HG03439 (cell line): ENCODE measurements around the gene JAM3.

Experiments used
- ATAC-seq: cut with Tn5 transposase; IDR thresholded peaks from one replicate; pipeline ENCODE4 v1.9.1; 2021; ENCODE audit warnings: mild to moderate bottlenecking, moderate library complexity; ENCODE audit not compliant: unreplicated experiment

JAM3 gene

DNA sequence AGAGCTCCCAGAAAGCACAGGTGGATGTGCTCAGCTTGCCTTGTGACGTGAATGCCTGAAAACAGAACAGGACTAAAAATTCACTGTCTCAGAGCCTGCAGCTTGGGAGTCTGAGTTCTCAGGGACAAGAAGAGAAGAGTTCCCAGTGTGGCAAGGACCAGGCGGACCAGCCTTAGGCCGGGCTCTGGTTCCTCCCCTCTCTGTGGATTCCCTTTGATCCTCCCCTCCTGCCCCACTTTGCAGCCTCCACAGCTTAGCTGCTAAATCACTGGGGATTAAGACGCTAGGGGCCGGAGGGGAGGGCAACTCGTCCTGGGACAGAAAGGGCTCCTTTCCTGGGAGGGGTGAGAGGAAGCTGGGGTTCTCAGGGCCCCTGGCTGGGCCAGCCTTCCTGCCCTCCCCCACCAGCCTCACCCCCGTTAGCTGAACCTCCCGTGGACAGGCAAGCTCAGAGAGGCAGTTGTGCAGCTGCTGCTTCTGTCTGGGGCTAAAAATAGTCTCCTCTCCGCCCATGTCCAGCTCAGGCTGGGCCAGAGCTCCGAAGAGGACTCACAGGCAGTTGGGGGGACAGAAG is 29.9 kb upstream of the JAM3 start:
- no peak for ATAC-seq

- ATAC-seq, result no peak
These were observed 29.0 kb upstream of the JAM3 start for GRCh38 chr11:134039726-134040385.

DNA sequence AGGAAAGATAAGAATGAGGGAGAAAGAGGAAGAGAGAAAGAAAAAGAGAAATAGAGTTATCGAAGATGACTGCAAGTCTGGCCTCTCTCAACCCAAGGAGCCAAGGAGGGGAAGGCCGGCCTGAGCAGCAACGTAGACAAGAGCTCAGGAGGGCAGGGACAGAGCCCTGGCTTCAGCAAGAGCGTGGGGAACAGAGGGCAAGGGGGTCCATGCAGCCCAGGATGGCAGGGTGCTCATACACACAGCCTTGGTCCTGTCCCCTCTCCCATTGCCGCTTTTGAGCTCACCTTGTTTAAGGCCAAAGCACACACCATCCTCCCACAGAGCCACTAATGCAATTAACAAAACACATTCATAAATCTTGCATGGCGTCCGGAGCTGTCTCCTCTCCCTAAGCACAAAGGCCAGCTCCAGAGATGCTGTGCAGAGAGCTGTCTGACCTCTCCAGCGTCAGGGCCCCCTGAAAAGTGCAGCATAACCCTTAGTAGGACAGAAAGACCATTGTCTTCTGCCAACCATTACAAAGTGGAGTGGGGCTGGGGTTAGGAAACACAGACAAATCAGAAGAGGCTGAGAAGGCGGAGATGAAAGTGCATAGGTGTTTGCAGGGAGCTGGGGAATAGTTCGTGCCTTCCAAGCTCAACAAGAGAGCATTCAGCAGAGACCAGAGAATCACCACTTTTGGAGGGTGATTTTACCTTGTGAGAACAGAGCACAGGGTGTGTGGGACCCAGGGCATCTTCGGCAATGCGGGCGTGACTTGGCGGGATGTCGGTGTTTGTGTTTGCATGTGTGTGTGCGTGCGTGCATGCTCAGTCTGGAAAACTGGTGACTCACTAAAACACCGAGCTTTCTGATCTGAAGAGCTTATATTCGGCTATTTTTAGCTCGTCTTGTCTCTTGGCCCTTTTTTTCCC is 28.2 kb upstream of the JAM3 start:
- ATAC-seq, result no peak

GRCh38 chr11:134041349-134041748 is 27.5 kb upstream of the JAM3 start:
- ATAC-seq, result no peak

GRCh38 chr11:134041791-134042696 is 26.8 kb upstream of the JAM3 start:
- no peak for ATAC-seq

DNA sequence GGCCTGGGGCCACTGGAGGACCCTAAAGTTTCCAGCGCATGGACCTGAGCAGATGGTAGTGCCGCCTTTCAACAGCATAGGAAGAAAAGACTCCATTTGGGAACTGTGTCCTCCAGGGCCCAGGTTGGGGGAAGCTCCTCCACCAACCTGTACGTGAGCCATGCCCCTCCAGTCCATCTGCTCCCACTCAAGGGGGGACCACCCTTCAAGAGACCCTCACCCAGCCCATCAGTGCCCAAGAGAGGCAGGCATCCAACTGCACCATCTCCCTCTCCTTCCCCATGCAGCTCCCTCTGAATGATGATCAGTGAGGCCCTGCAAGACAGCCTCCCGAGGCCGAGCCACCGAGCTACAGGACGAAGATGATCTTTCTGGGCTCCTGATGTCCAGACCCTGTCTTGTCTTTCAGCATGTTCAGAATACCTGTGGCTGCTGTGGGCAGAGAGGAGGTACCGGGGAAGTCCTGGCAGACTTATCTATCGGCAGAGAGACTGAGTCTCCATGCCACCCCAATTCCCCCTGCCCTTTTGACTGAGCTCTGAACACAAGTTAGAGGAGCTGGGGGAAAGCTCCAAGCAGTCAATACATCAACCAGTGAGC is 25.0 kb upstream of the JAM3 start:
- ATAC-seq, result no peak

DNA sequence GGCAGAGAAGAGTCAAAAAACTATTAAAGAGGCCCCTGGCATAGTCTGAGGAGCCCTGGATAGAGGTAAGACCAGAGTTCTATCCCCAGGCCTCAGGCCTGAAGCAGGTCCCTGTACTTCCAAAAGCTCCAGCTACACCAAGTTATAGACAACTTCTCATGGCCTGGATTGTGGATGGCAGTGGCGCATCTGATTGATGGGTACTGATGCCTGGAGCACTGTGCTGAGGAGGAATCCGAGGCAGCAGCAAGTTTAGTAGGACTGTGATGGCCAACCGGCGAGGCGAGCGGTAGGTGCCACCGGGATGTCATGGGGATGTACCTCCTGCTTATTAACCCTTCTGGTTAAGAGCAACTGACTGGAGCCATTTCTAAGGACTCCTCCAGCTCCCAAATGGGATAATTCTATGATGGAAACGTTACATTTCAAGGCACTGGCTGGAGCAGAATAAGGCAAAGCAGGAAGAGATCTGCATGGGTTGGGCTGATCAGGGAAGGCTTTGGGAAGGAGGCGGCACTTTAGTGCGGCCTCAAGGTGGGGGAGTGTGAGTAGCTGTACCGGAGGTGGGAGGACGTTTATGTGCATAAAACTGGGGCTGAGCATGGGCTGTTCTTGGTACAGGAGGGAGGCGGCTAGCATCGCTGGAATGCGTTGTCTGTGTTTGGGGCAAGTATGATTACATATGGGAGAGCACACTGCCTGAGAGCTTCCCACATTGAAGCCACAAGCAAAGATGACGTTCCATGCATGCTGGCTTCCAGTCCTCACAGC is 24.2 kb upstream of the JAM3 start:
- ATAC-seq, result no peak

- ATAC-seq, result no peak
These were observed 22.9 kb upstream of the JAM3 start for GRCh38 chr11:134045799-134046635.

- ATAC-seq, result no peak
These were observed 22.0 kb upstream of the JAM3 start for GRCh38 chr11:134046681-134047449.

GRCh38 chr11:134047586-134047999 is 21.3 kb upstream of the JAM3 start:
- no peak for ATAC-seq

DNA sequence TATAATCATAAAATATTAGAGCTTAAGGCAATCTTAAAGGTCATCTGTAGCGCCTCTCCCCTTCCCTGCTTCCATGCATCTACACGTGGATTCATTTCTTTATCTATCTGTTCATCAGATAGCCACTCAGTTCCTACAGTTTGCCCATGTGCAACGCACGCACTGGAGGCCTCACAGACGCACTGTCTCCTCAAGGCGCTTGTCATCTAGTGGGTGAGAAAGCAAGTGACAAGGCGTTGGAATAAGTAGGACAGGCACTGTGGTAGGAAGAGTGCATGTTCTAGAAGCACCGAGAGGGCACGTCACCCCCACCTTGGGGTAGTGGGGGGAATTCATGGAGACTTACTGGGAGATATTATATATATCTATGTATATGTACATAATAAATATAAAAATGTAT is 20.8 kb upstream of the JAM3 start:
- no peak for ATAC-seq

- no peak for ATAC-seq
These were observed 19.6 kb upstream of the JAM3 start for GRCh38 chr11:134049303-134049702.

DNA sequence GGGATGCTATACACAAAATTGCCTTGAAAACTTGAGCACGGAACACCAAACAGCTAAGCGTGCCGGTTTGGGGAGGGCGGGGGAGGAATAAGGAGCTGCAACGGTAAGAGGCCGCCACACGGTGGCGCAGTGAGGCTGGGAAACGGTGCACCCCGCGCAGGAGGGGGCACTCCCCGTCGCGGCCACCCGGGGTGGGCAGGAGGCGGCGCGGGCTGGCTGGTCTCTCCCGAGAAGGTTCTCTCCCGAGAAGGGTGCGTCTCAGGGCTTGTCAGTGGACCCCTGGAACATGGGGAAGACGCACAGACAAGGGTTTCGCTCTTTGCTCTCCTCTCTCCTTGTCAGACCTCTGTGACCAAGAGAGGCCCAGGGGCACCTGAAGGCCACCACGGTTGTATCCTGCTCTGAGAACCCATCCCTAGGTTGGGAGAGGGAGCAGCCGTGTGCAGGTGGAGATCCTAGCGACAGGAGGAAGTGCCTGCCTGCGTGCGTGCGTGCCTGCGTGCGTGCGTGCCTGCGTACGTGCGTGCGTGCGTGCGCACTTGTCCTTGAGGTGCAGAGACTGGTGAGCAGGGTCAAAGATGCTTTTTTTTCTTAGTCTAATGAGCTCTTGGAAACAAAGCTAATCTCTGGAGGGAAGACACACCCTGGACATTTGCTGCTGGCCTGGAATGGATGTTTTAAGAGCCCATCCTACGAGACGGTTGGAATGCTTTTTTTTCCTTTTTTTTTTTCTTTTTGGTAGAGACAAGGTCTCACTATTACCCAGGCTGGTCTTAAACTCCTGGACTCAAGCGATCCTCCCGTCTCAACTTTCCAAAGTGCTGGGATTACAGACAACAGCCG is 18.1 kb upstream of the JAM3 start:
- peak; percentile 84 for ATAC-seq

DNA sequence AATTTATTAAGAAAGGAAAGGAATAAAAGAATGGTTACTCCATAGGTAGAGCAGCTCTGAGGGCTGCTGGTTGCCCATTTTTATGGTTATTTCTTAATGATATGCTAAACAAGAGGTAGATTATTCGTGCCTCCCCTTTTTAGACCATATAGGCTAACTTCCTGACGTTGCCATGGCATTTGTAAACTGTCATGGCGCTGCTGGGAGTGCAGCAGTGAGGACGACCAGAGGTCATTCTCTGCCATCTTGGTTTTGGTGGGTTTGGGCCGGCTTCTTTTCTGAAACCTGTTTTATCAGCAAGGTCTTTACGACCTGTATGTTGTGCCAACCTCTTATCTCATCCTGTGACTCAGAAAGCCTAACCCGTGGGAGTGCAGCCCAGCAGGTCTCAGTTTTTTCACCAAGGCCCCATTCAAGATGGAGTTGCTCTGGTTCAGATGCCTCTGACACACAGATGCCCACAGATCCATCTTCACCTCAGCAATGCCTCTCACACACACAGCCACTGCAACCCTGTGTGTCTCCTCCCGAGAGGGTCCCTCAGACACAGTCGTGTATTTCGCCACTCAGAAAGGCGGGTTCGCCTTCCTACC is 16.4 kb upstream of the JAM3 start:
- no peak for ATAC-seq

GRCh38 chr11:134052988-134053945 is 15.6 kb upstream of the JAM3 start:
- ATAC-seq, result no peak

DNA sequence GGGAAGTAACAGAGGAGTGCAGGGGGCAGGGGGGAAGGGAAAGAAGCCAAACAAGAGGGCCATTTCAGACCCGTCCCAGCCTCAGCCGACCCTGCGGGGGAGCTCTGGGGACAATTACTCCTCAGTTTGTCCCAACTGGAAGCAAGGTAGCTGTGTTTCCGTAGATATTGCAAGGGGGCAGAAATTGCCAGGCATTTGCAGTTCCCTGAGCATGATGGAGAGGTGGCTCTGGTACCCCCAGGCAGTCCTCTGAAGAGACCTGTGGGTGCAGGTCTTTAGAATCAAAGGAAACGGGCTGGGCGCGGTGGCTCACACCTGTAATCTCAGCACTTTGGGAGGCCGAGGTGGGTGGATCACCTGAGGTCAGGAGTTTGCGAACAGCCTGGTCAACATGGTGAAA is 13.8 kb upstream of the JAM3 start:
- ATAC-seq, result no peak
